HL-60 (cell line): Measurements from ENCODE around the gene VWA3B.
"Not testable (repeated sequence)": the region's sequence is repeated elsewhere in the genome, so short reads cannot be mapped to it uniquely, and the experiment has no call there.

Experiments used
- DNase-seq, 2 experiments: peaks; one replicate each; pipeline ENCODE4 v3.0.0-alpha.2; 2010 to 2020; ENCODE audit warnings: low read depth in 1 of 2, low spot score in 1 of 2
- H3K27ac ChIP-seq: fragments of 250-450 bp; sonication (Bioruptor Pico); replicated peaks from 2 replicates; pipeline ENCODE4 v1.5.1; 2020; ENCODE audit warnings: mild to moderate bottlenecking, moderate library complexity
- H3K27me3 ChIP-seq: fragments of 250-450 bp; sonication (Bioruptor Pico); 2 replicates; pipeline ENCODE4 v1.5.1; 2021; ENCODE audit warnings: mild to moderate bottlenecking, moderate library complexity; ENCODE audit not compliant: insufficient read depth, poor library complexity, severe bottlenecking
- H3K4me3 ChIP-seq: replicated peaks from 2 replicates; pipeline ENCODE4 v1.5.1; 2011; ENCODE audit warnings: mild to moderate bottlenecking, control low read depth, low read length; ENCODE audit not compliant: insufficient read depth
- GABPA ChIP-seq: IDR thresholded peaks from 2 replicates; pipeline ENCODE4 v1.6.1; 2012; ENCODE audit warnings: low read depth
- POLR2AphosphoS5 ChIP-seq: IDR thresholded peaks from 2 replicates; pipeline ENCODE4 v1.6.1; 2012; ENCODE audit warnings: low read depth
- SPI1 ChIP-seq: IDR thresholded peaks from 2 replicates; pipeline ENCODE4 v1.6.1; 2012; ENCODE audit warnings: low read depth, mild to moderate bottlenecking, borderline replicate concordance
- TF ChIP-seq, protein P1 (sequence below): IDR thresholded peaks from one replicate; pipeline ENCODE4 v1.5.1; 2011; ENCODE audit warnings: low read length, control low read depth, inconsistent platforms; ENCODE audit not compliant: insufficient read depth
- TF ChIP-seq, protein P2 (sequence below): IDR thresholded peaks from 2 replicates; pipeline ENCODE4 v1.6.1; 2012; ENCODE audit warnings: low read depth; ENCODE audit not compliant: insufficient replicate concordance

The VWA3B gene

DNA sequence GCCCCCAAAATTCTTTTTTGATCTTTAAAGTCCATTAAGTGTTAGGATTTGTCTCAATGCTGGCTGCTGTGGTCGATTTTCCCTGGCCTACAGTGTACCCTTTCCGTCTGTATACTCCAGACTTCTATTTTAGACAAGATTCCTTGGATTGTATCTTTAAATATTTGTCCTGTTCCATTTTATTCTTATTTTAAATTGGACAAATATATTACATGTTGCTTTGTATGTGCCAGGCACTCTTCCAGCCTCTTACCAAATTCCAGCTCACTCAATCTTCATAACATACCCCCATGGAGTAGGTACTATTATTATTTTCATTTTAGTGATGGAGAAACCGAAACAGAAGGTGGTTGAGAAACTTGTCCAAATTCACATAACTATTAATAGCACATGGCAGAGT, 58.1 kb downstream of the VWA3B start:
- no peak for DNase-seq
- Histone ChIP-seq H3K27ac (no peak overlapping the region), H3K27me3 (no peaks in the 10 kb centered on the region), H3K4me3 (no peak overlapping the region)
- TF ChIP-seq, protein P1, sequence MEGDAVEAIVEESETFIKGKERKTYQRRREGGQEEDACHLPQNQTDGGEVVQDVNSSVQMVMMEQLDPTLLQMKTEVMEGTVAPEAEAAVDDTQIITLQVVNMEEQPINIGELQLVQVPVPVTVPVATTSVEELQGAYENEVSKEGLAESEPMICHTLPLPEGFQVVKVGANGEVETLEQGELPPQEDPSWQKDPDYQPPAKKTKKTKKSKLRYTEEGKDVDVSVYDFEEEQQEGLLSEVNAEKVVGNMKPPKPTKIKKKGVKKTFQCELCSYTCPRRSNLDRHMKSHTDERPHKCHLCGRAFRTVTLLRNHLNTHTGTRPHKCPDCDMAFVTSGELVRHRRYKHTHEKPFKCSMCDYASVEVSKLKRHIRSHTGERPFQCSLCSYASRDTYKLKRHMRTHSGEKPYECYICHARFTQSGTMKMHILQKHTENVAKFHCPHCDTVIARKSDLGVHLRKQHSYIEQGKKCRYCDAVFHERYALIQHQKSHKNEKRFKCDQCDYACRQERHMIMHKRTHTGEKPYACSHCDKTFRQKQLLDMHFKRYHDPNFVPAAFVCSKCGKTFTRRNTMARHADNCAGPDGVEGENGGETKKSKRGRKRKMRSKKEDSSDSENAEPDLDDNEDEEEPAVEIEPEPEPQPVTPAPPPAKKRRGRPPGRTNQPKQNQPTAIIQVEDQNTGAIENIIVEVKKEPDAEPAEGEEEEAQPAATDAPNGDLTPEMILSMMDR = no peak
- TF ChIP-seq SPI1 = no peak
- TF ChIP-seq, protein P2, sequence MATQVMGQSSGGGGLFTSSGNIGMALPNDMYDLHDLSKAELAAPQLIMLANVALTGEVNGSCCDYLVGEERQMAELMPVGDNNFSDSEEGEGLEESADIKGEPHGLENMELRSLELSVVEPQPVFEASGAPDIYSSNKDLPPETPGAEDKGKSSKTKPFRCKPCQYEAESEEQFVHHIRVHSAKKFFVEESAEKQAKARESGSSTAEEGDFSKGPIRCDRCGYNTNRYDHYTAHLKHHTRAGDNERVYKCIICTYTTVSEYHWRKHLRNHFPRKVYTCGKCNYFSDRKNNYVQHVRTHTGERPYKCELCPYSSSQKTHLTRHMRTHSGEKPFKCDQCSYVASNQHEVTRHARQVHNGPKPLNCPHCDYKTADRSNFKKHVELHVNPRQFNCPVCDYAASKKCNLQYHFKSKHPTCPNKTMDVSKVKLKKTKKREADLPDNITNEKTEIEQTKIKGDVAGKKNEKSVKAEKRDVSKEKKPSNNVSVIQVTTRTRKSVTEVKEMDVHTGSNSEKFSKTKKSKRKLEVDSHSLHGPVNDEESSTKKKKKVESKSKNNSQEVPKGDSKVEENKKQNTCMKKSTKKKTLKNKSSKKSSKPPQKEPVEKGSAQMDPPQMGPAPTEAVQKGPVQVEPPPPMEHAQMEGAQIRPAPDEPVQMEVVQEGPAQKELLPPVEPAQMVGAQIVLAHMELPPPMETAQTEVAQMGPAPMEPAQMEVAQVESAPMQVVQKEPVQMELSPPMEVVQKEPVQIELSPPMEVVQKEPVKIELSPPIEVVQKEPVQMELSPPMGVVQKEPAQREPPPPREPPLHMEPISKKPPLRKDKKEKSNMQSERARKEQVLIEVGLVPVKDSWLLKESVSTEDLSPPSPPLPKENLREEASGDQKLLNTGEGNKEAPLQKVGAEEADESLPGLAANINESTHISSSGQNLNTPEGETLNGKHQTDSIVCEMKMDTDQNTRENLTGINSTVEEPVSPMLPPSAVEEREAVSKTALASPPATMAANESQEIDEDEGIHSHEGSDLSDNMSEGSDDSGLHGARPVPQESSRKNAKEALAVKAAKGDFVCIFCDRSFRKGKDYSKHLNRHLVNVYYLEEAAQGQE = no peak
- TF ChIP-seq POLR2AphosphoS5 = no peak
- no peak for TF ChIP-seq GABPA

DNA sequence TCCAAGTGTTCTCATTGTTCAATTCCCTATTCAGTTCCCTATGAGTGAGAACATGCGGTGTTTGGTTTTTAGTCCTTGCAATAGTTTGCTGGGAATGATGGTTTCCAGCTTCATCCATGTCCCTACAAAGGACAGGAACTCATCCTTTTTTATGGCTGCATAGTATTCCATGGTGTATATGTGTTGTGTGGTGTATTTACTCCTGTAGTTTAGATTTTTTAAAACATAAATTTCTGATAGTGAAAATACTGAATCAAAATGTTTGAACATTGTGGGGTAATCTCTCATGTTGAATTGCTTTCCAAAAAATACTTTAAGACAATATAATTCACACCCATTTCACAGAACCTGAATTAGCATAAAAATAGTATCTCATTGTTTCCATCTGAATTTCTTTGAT, 60.9 kb downstream of the VWA3B start:
- not testable (repeated sequence) for H3K4me3 ChIP-seq, H3K27me3 ChIP-seq, H3K27ac ChIP-seq, DNase-seq

DNA sequence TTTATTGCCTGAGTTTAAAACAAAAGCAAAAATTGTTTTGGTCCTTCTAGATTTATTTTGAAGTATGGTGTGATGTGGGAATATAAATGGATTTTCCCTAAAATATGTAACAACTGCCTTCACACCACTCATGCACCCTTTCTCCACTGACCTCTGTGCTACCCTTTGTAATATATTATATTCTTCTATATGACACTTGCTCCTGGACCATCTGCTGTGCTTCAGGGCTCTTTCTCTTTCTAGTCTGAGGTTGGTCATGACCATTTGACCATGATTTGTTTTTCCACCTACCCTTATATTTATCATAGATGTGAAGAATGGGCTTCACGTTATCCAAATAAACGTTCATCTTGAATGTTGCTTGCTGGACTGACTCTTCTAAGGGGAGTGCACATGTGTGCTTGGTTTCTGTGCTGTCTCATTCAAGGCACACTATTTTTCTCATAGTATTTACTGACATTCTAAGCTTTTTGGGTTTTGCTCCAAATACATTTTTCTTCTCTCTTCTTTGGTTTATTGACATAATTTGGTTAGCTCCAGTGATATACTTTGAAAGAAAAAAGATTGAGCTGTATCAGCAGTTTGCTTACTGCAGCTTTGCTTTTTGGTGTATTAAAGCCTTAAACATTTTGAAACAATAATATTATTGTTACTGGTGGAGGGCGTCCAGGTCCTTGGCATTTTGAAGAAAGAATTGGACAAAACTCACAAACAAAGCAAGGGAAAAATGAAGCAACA, 61.8 kb downstream of the VWA3B start:
- TF ChIP-seq, protein P1 = no peak
- TF ChIP-seq POLR2AphosphoS5 (no peak), GABPA (no peak), SPI1 (no peak)
- TF ChIP-seq, protein P2 = no peak
- DNase-seq = no peak
- no peak overlapping the region for H3K4me3 ChIP-seq
- H3K27me3 ChIP-seq = no peaks in the 10 kb centered on the region
- no peak overlapping the region for H3K27ac ChIP-seq

DNA sequence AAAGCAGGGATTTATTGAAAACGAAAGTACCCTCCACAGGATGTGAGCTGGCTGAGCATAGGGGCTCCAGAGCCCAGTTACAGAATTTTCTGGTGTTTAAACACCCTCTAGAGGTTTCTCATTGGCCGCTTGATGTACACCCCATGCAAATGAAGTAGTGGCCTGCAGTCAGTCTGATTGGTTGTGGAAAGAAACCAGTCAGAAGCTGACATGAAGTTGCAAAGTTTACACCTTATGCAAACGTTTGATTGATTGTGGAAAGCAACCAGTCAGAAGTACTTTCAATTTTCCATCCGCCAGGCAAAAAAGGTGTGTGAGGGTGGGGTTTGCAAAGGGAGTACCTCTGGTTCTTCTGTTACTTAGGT, 62.3 kb downstream of the VWA3B start:
- TF ChIP-seq SPI1 (no peak), POLR2AphosphoS5 (no peak)
- no peak overlapping the region for H3K27ac ChIP-seq
- H3K27me3 ChIP-seq = no peaks in the 10 kb centered on the region
- no peak for DNase-seq
- H3K4me3 ChIP-seq = no peak overlapping the region

DNA sequence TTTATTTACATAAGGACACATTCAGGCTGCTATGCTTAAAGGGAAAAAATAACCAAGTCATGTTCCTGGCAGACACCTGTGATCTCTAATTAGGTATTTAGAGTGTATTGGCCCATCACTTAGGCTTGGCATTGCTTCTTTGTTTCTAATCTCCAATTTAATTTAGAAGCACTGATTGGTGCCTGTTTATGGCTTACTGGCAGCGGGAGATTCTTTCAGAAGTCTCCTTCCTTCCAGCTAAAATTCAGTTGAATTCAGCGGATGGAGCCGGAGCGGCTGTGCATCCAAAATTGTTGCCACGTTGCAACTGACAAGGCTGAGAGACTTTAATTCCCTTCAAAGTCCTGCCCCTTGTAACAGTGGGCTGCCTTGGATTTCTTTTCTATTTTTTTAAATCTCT, 66.5 kb downstream of the VWA3B start:
- Histone ChIP-seq H3K4me3 (no peak overlapping the region), H3K27me3 (no peaks in the 10 kb centered on the region), H3K27ac (no peak overlapping the region)
- TF ChIP-seq GABPA (no peak), SPI1 (no peak), POLR2AphosphoS5 (no peak)
- TF ChIP-seq, protein P1 = no peak
- no peak for DNase-seq
